Neural cell (in vitro differentiated cells): ENCODE measurements around the gene MTPN. TPM values are rescaled to one million over a fixed set of nuclear protein-coding genes. Genes with fewer than 3 reads are reported as not detected.

ENCODE experiments used
- H2AFZ ChIP-seq: fragments of 200-600, 300-800 bp; sonication (generic), shearing (Covaris generic); 2 replicates; pipeline ENCODE4 v1.6.0; 2014; ENCODE audit warnings: low read depth, mild to moderate bottlenecking, antibody characterized with exemption, low read length, moderate library complexity
- H3F3A ChIP-seq: fragments of 200-600 bp; shearing (Covaris generic); 2 replicates; pipeline ENCODE4 v1.6.1; 2016; ENCODE audit warnings: mild to moderate bottlenecking, moderate library complexity, mixed read lengths, antibody characterized with exemption, low read length; ENCODE audit not compliant: insufficient read depth, poor library complexity, severe bottlenecking
- H3K27ac ChIP-seq: fragments of 200-600, 300-800 bp; sonication (generic), shearing (Covaris generic); 2 replicates; pipeline ENCODE4 v1.5.1; 2014; ENCODE audit warnings: mild to moderate bottlenecking, low read length, moderate library complexity
- H3K27me3 ChIP-seq: fragments of 300-800, 200-600 bp; sonication (generic), shearing (Covaris generic); 2 replicates; pipeline ENCODE4 v1.6.0; 2014; ENCODE audit warnings: mild to moderate bottlenecking, low read depth, low read length, moderate library complexity; ENCODE audit not compliant: insufficient read depth
- H3K36me3 ChIP-seq: fragments of 300-800, 200-600 bp; sonication (generic), shearing (Covaris generic); 2 replicates; pipeline ENCODE4 v1.5.1; 2014; ENCODE audit warnings: mild to moderate bottlenecking, antibody characterized with exemption, low read length, moderate library complexity; ENCODE audit not compliant: insufficient read depth
- H3K4me2 ChIP-seq: fragments of 300-800, 200-600 bp; sonication (generic), shearing (Covaris generic); 2 replicates; pipeline ENCODE4 v1.6.0; 2014; ENCODE audit warnings: mild to moderate bottlenecking, low read length
- H3K4me3 ChIP-seq: fragments of 300-800, 200-600 bp; sonication (generic), shearing (Covaris generic); 2 replicates; pipeline ENCODE4 v1.5.1; 2014; ENCODE audit warnings: mild to moderate bottlenecking, low read length, moderate library complexity
- H3K79me2 ChIP-seq: fragments of 200-600 bp; shearing (Covaris generic); replicated peaks from 2 replicates; pipeline ENCODE4 v1.6.0; 2014; ENCODE audit warnings: mild to moderate bottlenecking, low read length, moderate library complexity; ENCODE audit not compliant: insufficient read depth
- H3K9ac ChIP-seq: fragments of 300-800, 200-600 bp; sonication (generic), shearing (Covaris generic); 2 replicates; pipeline ENCODE4 v1.6.1; 2016; ENCODE audit warnings: mild to moderate bottlenecking, low read length, mixed read lengths
- H3K9me2 ChIP-seq: fragments of 200-600 bp; shearing (Covaris generic); 2 replicates; pipeline ENCODE4 v1.6.1; 2016; ENCODE audit warnings: mild to moderate bottlenecking, low read length, mixed read lengths; ENCODE audit not compliant: insufficient read depth
- H3K9me3 ChIP-seq: fragments of 200-600, 300-800 bp; sonication (generic), shearing (Covaris generic); 2 replicates; pipeline ENCODE4 v1.6.1; 2016; ENCODE audit warnings: mild to moderate bottlenecking, mixed run types, low read length, moderate library complexity, mixed read lengths
- H4K20me1 ChIP-seq: fragments of 200-600 bp; shearing (Covaris generic); 2 replicates; pipeline ENCODE4 v1.6.1; 2016; ENCODE audit warnings: mild to moderate bottlenecking, mixed run types; ENCODE audit not compliant: insufficient read depth
- CTCF ChIP-seq: fragments of 450-650 bp; IDR thresholded peaks from 2 replicates; pipeline ENCODE4 v1.5.1; 2014; ENCODE audit warnings: antibody characterized with exemption, mild to moderate bottlenecking, moderate library complexity; ENCODE audit not compliant: poor library complexity, severe bottlenecking
- EP300 ChIP-seq: fragments of 450-650 bp; conservative IDR thresholded peaks from 2 replicates; pipeline ENCODE4 v1.6.1; 2014; ENCODE audit warnings: antibody characterized with exemption, mild to moderate bottlenecking, moderate library complexity; ENCODE audit not compliant: poor library complexity, severe bottlenecking
- EZH2 ChIP-seq: fragments of 200-600, 300-800 bp; shearing (Covaris generic), sonication (generic); IDR thresholded peaks from 2 replicates; pipeline ENCODE4 v1.6.1; 2014; ENCODE audit warnings: antibody characterized with exemption, low read length, borderline replicate concordance, mild to moderate bottlenecking; ENCODE audit not compliant: insufficient read depth, poor library complexity, severe bottlenecking
- MXI1 ChIP-seq: fragments of 450-650 bp; conservative IDR thresholded peaks from 2 replicates; pipeline ENCODE4 v1.6.1; 2014; ENCODE audit warnings: antibody characterized with exemption, mild to moderate bottlenecking; ENCODE audit not compliant: poor library complexity, severe bottlenecking
- POLR2AphosphoS5 ChIP-seq: IDR thresholded peaks from 2 replicates; pipeline ENCODE4 v1.6.1; 2012
- RAD21 ChIP-seq: fragments of 450-650 bp; conservative IDR thresholded peaks from 2 replicates; pipeline ENCODE4 v1.6.1; 2014; ENCODE audit warnings: antibody characterized with exemption, mild to moderate bottlenecking, moderate library complexity
- REST ChIP-seq: IDR thresholded peaks from 2 replicates; pipeline ENCODE4 v1.6.1; 2012; ENCODE audit warnings: borderline replicate concordance
- SMC3 ChIP-seq: fragments of 450-650 bp; conservative IDR thresholded peaks from 2 replicates; pipeline ENCODE4 v1.6.1; 2014; ENCODE audit warnings: antibody characterized with exemption, mild to moderate bottlenecking, moderate library complexity; ENCODE audit not compliant: poor library complexity
- TAF1 ChIP-seq: IDR thresholded peaks from 2 replicates; pipeline ENCODE4 v1.6.1; 2012; ENCODE audit warnings: low read depth
- polyA plus RNA-seq: library from polyadenylated mRNA; depleted of rRNA; stranded (reverse); fragments of >200 nt; gene quantifications from 2 replicates; pipeline ENCODE4 v1.2.3, GENCODE V29; 2014

MTPN gene
- polyA plus RNA-seq, 1 donor from 2014 or later: 133 TPM

GRCh38 chr7:135966341-135967043, 10.7 kb downstream of the MTPN start:
- Histone ChIP-seq H3K4me2 (no peak overlapping the region), H3K36me3 (no peaks in the 10 kb centered on the region), H2AFZ (no peak overlapping the region), H3K27me3 (no peaks in the 10 kb centered on the region), H3F3A (no peaks in the 10 kb centered on the region), H3K4me3 (no peak overlapping the region), H3K9me3 (no peaks in the 10 kb centered on the region), H4K20me1 (no peaks in the 10 kb centered on the region), H3K9ac (no peak overlapping the region), H3K9me2 (no peaks in the 10 kb centered on the region), H3K79me2 (peaks cover 25% of the 10 kb centered on the region), H3K27ac (no peak overlapping the region)
- TF ChIP-seq SMC3 (no peak), EP300 (no peak), EZH2 (no peak), CTCF (no peak), MXI1 (no peak), POLR2AphosphoS5 (no peak), RAD21 (no peak), TAF1 (no peak), REST (no peak)

- Histone ChIP-seq H3K27me3 (no peaks in the 10 kb centered on the region), H4K20me1 (no peaks in the 10 kb centered on the region), H3K9me2 (no peaks in the 10 kb centered on the region), H3F3A (no peaks in the 10 kb centered on the region), H3K36me3 (no peaks in the 10 kb centered on the region), H3K27ac (no peak overlapping the region), H3K4me2 (no peak overlapping the region), H2AFZ (no peak overlapping the region), H3K4me3 (no peak overlapping the region), H3K79me2 (peaks cover 26% of the 10 kb centered on the region), H3K9ac (no peak overlapping the region), H3K9me3 (no peaks in the 10 kb centered on the region)
- TF ChIP-seq REST (no peak), EZH2 (no peak), TAF1 (no peak)
Measured at GRCh38 chr7:135965602-135966001, 11.6 kb downstream of the MTPN start.
